HG02981 (cell line): Measurements from ENCODE around the gene MTA3.
"Not testable (repeated sequence)": the region's sequence is repeated elsewhere in the genome, so short reads cannot be mapped to it uniquely, and the experiment has no call there.

Experiments used
- ATAC-seq: cut with Tn5 transposase; IDR thresholded peaks from one replicate; pipeline ENCODE4 v1.9.1; 2021; ENCODE audit warnings: mild to moderate bottlenecking, moderate library complexity; ENCODE audit not compliant: unreplicated experiment

MTA3 gene

DNA sequence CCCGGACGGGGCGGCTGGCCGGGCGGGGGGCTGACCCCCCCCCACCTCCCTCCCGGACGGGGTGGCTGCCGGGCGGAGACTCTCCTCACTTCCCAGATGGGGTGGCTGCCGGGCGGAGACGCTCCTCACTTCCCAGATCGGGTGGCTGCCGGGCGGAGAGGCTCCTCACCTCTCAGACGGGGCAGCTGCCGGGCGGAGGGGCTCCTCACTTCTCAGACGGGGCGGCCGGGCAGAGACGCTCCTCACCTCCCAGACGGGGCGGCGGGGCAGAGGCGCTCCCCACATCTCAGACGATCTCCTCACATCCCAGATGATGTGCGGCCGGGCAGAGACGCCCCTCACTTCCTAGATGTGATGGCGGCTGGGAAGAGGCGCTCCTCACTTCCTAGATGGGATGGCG lies 37.7 kb downstream of the MTA3 start:
- ATAC-seq, result not testable (repeated sequence)

DNA sequence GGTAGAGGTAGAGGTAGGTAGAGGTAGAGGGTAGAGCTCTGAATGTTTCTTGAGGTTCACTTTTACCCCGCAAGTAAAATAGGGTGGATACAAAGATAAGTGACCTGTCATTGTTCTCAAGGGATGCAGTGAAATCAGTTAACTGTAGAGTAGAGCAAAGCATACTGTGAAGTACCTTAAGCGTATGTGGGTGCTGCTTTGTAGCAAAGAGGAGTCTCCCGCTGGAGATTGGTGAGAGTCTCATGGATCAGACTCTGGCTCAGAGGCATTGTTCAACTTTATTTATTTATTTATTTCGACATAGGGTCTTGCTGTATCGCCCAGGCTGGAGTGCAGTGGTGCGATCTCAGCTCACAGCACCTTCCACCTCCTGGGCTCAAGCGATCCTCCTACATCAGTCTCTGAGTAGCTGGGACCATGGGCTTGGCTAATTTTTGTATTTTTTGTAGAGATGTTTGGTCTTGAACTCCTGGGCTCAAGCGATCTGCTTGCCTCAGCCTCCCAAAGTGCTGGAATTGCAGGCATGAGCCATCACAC lies 38.7 kb downstream of the MTA3 start:
- ATAC-seq, result no peak

GRCh38 chr2:42613281-42614064 lies 45.0 kb downstream of the MTA3 start:
- no peak for ATAC-seq

- ATAC-seq, result no peak
These were observed 46.4 kb downstream of the MTA3 start for GRCh38 chr2:42614838-42615237.

DNA sequence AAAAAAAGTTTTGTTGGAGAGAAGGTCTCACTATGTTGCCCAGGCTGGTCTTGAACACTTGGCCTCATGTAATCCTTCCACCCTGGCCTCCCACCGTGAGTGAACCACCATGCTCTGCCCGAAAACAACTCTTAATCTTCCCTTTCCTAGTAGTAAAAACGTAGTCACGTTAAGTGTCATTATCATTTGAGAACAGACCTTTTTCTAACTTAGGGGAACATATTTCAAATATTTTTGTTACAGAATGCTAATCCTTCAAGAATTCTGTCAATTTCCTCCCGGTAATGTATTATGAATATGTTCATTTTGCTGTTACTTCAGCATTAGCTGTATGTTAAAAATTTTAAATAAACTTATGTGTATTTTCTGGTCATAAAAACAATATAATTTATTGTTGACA lies 49.7 kb downstream of the MTA3 start:
- ATAC-seq, result no peak

DNA sequence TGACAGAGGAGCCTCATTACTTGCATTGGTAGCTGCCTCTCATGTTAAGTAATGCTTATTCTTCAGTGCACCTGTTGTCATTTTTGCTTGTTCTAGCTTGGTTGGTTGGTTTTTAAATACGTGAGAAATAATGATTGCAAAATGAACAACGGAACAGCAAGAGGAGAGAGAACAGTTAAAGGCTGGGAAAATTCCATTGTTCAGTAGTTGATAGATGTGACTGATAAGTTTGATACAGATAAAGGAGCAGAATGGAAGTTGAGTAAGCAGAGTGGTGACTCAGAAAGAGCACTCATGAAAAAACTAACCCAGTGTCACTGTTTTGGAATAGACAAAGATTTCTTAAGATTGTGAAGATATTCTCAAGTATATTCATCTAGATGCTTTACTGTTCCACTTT lies 50.5 kb downstream of the MTA3 start:
- no peak for ATAC-seq

DNA sequence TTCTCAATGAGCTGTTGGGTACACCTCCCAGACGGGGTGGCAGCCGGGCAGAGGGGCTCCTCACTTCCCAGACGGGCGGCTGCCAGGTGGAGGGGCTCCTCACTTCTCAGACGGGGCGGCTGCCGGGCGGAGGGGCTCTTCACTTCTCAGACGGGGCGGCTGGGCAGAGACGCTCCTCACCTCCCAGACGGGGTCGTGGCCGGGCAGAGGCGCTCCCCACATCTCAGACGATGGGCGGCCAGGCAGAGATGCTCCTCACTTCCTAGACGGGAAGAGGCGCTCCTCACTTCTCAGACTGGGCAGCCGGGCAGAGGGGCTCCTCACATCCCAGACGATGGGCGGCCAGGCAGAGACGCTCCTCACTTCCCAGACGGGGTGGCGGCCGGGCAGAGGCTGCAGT lies 53.2 kb downstream of the MTA3 start:
- not testable (repeated sequence) for ATAC-seq

DNA sequence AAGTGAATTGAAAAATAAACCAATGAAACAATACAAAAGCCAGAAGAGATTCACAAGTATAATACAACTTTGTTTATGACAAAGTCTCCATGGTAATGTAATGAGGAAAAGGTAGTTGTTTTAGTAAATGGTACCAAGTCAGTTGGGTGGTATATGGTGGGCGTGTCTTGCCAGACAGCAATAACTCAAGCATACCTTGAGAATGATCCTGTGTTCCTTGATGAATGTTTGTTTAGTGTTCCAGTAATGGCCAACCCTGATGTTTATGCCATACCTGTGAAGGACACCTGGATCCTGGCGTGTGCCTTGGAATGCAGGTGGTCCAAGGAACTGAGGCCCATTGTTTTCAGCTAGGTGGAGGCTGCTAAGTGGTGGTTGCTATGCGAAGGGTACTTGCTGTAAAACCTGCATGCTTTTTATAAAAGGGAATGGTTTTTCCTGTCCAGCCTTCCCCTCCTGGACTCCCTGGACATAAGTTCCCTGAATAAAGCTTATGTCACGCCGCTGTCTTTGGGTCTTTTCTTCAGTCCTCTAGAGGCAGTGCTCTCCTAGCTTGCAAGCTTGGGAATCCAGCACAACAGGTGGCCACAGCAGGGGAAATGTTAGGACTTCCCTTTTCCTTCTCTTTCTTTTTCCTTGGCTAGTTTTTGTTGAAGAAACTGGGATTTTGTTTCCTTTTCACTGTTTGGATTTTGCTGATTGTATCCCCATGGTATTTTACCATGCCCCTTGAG lies 54.7 kb downstream of the MTA3 start:
- ATAC-seq, result no peak

- no peak for ATAC-seq
These were observed 55.6 kb downstream of the MTA3 start for GRCh38 chr2:42624047-42624446.

DNA sequence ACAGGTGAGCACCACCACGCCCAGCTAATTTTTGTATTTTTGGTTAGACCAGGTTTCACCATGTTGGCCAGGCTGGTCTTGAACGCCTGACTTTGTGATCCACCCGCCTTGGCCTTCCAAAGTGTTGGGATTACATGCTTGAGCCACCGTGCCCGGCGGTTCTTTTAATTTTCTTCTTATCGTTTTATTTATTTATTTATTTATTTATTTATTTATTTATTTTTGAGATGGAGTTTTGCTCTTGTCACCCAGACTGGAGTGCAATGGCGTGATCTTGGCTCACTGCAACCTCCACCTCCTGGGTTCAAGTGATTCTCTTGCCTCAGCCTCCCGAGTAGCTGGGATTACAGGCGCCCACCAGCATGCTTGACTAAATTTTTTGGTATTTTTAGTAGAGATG lies 59.6 kb downstream of the MTA3 start:
- ATAC-seq, result not testable (repeated sequence)

- ATAC-seq, result no peak
These were observed 68.5 kb downstream of the MTA3 start for GRCh38 chr2:42636934-42637333.

- no peak for ATAC-seq
These were observed 69.8 kb downstream of the MTA3 start for GRCh38 chr2:42638080-42638784.

- ATAC-seq, result no peak
These were observed 71.1 kb downstream of the MTA3 start for GRCh38 chr2:42639340-42640077.

- ATAC-seq, result no peak
These were observed 71.8 kb downstream of the MTA3 start for GRCh38 chr2:42640261-42640660.

GRCh38 chr2:42642371-42642770 lies 73.9 kb downstream of the MTA3 start:
- not testable (repeated sequence) for ATAC-seq

GRCh38 chr2:42645551-42645950 lies 77.1 kb downstream of the MTA3 start:
- ATAC-seq, result no peak

DNA sequence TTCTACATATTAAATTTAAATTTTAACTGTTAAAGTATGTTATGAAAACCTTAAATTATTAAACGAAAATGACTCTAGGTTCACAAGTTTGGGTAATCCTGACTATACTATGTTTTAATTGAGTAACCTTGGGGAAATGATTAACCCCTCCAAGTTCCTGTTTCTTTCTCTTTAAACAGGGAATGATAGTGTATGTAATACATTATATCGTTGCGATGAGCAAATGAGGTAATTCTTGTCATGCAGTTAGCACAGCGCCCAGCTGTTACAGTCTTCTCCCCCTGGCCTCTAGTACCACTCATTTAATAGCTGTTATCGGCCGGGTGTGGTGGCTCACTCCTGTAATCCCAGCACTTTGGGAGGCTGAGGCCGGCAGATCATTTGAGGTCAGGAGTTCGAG lies 80.4 kb downstream of the MTA3 start:
- ATAC-seq, result no peak

GRCh38 chr2:42651057-42651456 lies 82.6 kb downstream of the MTA3 start:
- no peak for ATAC-seq

- ATAC-seq, result no peak
These were observed 83.7 kb downstream of the MTA3 start for GRCh38 chr2:42652086-42652485.

GRCh38 chr2:42653039-42653438 lies 84.6 kb downstream of the MTA3 start:
- ATAC-seq, result no peak

DNA sequence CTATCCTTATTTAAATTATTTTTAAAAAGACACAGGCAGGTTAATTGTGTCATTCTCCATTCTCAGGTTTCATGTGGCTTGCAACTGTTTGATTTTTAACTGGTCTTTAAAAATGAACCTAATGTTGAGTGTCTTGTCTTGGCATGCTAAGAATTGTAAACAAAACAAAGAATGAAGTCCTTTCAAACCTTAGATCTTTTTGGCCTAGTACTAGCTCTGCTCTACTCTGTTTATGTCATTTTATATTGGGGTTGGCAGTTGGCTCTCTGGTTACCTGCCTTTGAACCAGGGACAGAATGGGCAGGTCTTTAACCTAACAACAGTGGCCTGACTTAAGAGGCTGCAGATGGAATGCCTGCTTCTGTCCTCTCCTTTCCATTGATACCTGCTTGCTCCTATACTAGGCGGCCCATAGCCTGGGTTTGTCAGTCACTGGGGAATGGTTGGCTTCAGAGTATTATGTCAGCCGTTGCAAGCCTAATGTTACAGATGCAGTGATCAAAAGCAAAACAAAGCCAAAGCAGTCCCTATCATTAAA lies 85.5 kb downstream of the MTA3 start:
- ATAC-seq, result no peak
